H1 (cell line): ENCODE measurements around the gene AURKB. TPM values are rescaled to one million over a fixed set of nuclear protein-coding genes. Genes with fewer than 3 reads are reported as not detected.

Experiments
- BRCA1 ChIP-seq: IDR thresholded peaks from 2 replicates; pipeline ENCODE4 v1.6.1; 2012; ENCODE audit warnings: low read depth, low read length, improper control_type of control experiment
- CHD7 ChIP-seq: fragments of 300-600 bp; sonication (generic); IDR thresholded peaks from 2 replicates; pipeline ENCODE4 v1.7.1; 2012; ENCODE audit warnings: low read length, moderate library complexity, mild to moderate bottlenecking, inconsistent platforms; ENCODE audit not compliant: insufficient replicate concordance
- polyA plus RNA-seq, 7 experiments: library from polyadenylated mRNA; depleted of rRNA in 3 of 7; stranded (reverse) in 5 of 7; unstranded in 2 of 7; fragments of >200 nt in 5 of 7; fragments of 200-250 nt in 2 of 7; gene quantifications; 1 replicate in 5 of 7; 2 replicates in 1 of 7; 4 replicates in 1 of 7; pipeline versions ENCODE4 v1.2.1 to v1.2.3, GENCODE V29; 2011 to 2013; ENCODE audit warnings: missing spikeins in 2 of 7, mixed read lengths in 2 of 7
- total RNA-seq: library from RNA; stranded (reverse); fragmentation: NEBNext Ultra II Directional; extraction: Animal tissue kit (Norgen Biotek cat#: 25700); gene quantifications from 2 replicates; pipeline ENCODE4 v1.2.1, GENCODE V29; 2021

AURKB gene
- total and polyA plus RNA-seq, 2 of the 8 experiments (the other 6 are each of a cell fraction or from before 2014, with no cell fraction given) = 102 to 160 TPM

- no peak for TF ChIP-seq BRCA1
- TF ChIP-seq CHD7 = no peak
Observed at GRCh38 chr17:8175795-8176196, 34.6 kb downstream of the AURKB start (continued).
